IMR-90 (cell line): ENCODE data around the gene PRKCB. TPM values are rescaled to one million over a fixed set of nuclear protein-coding genes. Genes with fewer than 3 reads are reported as not detected.

Source experiments
- ATAC-seq: fragments of 200-7000 bp; cut with Tn5 transposase; 2 replicates; pipeline ENCODE4 v1.9.1; 2020; ENCODE audit warnings: low read depth, mild to moderate bottlenecking, moderate library complexity
- BruUV-seq: library from RNA; stranded (reverse); fragments of 400-500 nt; replicated peaks from 2 replicates; lab custom pipeline; 2021; lab: Mats Ljungman, UMichigan
- CTCF ChIA-PET: fragments of 300-600 bp; formaldehyde crosslinking; extraction: SDS; loops from one replicate; lab custom pipeline; 2021; ENCODE audit warnings: antibody characterized with exemption; lab: Yijun Ruan, JAX
- POLR2A ChIA-PET: fragments of 300-600 bp; sonication (Branson Sonifier 250); formaldehyde crosslinking; loops from one replicate; lab custom pipeline; 2022; ENCODE audit warnings: antibody characterized with exemption; ENCODE audit not compliant: unreplicated experiment; lab: Charles Lee
- DNase-seq: peaks from one replicate; pipeline ENCODE4 v3.0.0; 2013
- H2AFZ ChIP-seq: replicated peaks from 2 replicates; pipeline ENCODE3; 2013; ENCODE audit warnings: low read length, mild to moderate bottlenecking; ENCODE audit not compliant: poor library complexity
- H2AK5ac ChIP-seq: 2 replicates; pipeline ENCODE4 v1.6.1; 2013; ENCODE audit warnings: low read depth, low read length, inconsistent platforms
- H2AK9ac ChIP-seq: replicated peaks from 2 replicates; pipeline ENCODE3; 2013; ENCODE audit warnings: mild to moderate bottlenecking, low read depth, low read length, moderate library complexity; ENCODE audit not compliant: poor library complexity
- H2BK120ac ChIP-seq: 2 replicates; pipeline ENCODE4 v1.6.1; 2013; ENCODE audit warnings: low read depth, low read length, inconsistent platforms
- H2BK15ac ChIP-seq: 3 replicates; pipeline ENCODE4 v1.6.1; 2013; ENCODE audit warnings: low read depth, low read length, inconsistent platforms
- H2BK20ac ChIP-seq: 2 replicates; pipeline ENCODE4 v1.6.1; 2013; ENCODE audit warnings: low read depth, mild to moderate bottlenecking, inconsistent platforms, low read length, moderate library complexity
- H2BK5ac ChIP-seq: 2 replicates; pipeline ENCODE4 v1.6.1; 2013; ENCODE audit warnings: mild to moderate bottlenecking, low read depth, low read length, inconsistent platforms; ENCODE audit not compliant: poor library complexity, severe bottlenecking
- H3K14ac ChIP-seq: replicated peaks from 2 replicates; pipeline ENCODE4 v1.6.1; 2013; ENCODE audit warnings: low read depth, low read length, inconsistent platforms
- H3K18ac ChIP-seq: 2 replicates; pipeline ENCODE4 v1.6.1; 2013; ENCODE audit warnings: low read depth, low read length, control low read depth
- H3K23ac ChIP-seq: 2 replicates; pipeline ENCODE4 v1.6.1; 2013; ENCODE audit warnings: low read depth, low read length, inconsistent platforms
- H3K27ac ChIP-seq: 2 replicates; pipeline ENCODE4 v1.5.1; 2013; ENCODE audit warnings: mild to moderate bottlenecking, control low read depth, low read length; ENCODE audit not compliant: insufficient read depth
- H3K27me3 ChIP-seq: 2 replicates; pipeline ENCODE4 v1.6.1; 2013; ENCODE audit warnings: low read length; ENCODE audit not compliant: control insufficient read depth, insufficient read depth
- H3K36me3 ChIP-seq: 2 replicates; pipeline ENCODE4 v1.6.1; 2013; ENCODE audit warnings: low read length, mixed read lengths; ENCODE audit not compliant: control insufficient read depth, insufficient read depth
- H3K4ac ChIP-seq: 2 replicates; pipeline ENCODE4 v1.6.1; 2013; ENCODE audit warnings: low read depth, low read length, inconsistent platforms
- H3K4me1 ChIP-seq: 2 replicates; pipeline ENCODE4 v1.6.1; 2013; ENCODE audit warnings: low read length, mixed read lengths; ENCODE audit not compliant: control insufficient read depth, insufficient read depth
- H3K4me2 ChIP-seq: 2 replicates; pipeline ENCODE4 v1.6.1; 2013; ENCODE audit warnings: low read depth, mild to moderate bottlenecking, control low read depth, low read length, moderate library complexity
- H3K4me3 ChIP-seq: 2 replicates; pipeline ENCODE4 v1.5.1; 2013; ENCODE audit warnings: low read depth, mild to moderate bottlenecking, control low read depth, low read length, moderate library complexity; ENCODE audit not compliant: insufficient read depth
- H3K56ac ChIP-seq: 2 replicates; pipeline ENCODE4 v1.6.1; 2013; ENCODE audit warnings: low read length, inconsistent platforms; ENCODE audit not compliant: insufficient read depth; ENCODE audit errors: extremely low read depth
- H3K79me1 ChIP-seq, 2 experiments: 2 replicates each; pipeline ENCODE4 v1.6.1; 2013; ENCODE audit warnings: low read length in 2 of 2, inconsistent platforms in 1 of 2, low read depth in 1 of 2
- H3K9ac ChIP-seq: 2 replicates; pipeline ENCODE4 v1.6.1; 2013; ENCODE audit warnings: low read depth, low read length, control low read depth
- H3K9me1 ChIP-seq: 2 replicates; pipeline ENCODE4 v1.6.1; 2013; ENCODE audit warnings: low read length, inconsistent platforms; ENCODE audit not compliant: insufficient read depth
- H3K9me3 ChIP-seq: 2 replicates; pipeline ENCODE4 v1.6.1; 2013; ENCODE audit warnings: low read length; ENCODE audit not compliant: control insufficient read depth, insufficient read depth
- H4K20me1 ChIP-seq: 2 replicates; pipeline ENCODE4 v1.6.1; 2013; ENCODE audit warnings: low read length, inconsistent platforms; ENCODE audit not compliant: insufficient read depth
- H4K5ac ChIP-seq: 2 replicates; pipeline ENCODE4 v1.6.1; 2013; ENCODE audit warnings: mild to moderate bottlenecking, low read depth, low read length, control low read depth
- H4K8ac ChIP-seq, 2 experiments: 2 replicates each; pipeline ENCODE4 v1.6.1; 2013; ENCODE audit warnings: low read depth in 2 of 2, low read length in 2 of 2, control low read depth in 1 of 2, inconsistent platforms in 1 of 2
- H4K91ac ChIP-seq: 2 replicates; pipeline ENCODE4 v1.6.1; 2013; ENCODE audit warnings: low read depth, low read length, inconsistent platforms; ENCODE audit not compliant: insufficient read depth
- BHLHE40 ChIP-seq: fragments of 150-350 bp; IDR thresholded peaks from 2 replicates; pipeline ENCODE4 v1.6.1; 2016; ENCODE audit warnings: mild to moderate bottlenecking, low read depth, low read length
- CEBPB ChIP-seq: IDR thresholded peaks from 2 replicates; pipeline ENCODE4 v1.6.1; 2012; ENCODE audit warnings: low read depth, low read length, improper control_type of control experiment
- CHD1 ChIP-seq: IDR thresholded peaks from 2 replicates; pipeline ENCODE4 v1.6.1; 2012; ENCODE audit warnings: low read depth, low read length, improper control_type of control experiment
- FOS ChIP-seq: fragments of 150-350 bp; IDR thresholded peaks from 2 replicates; pipeline ENCODE4 v1.6.1; 2016; ENCODE audit warnings: low read depth, low read length
- MAFK ChIP-seq: IDR thresholded peaks from 2 replicates; pipeline ENCODE4 v1.6.1; 2012; ENCODE audit warnings: low read depth, low read length, improper control_type of control experiment
- MAZ ChIP-seq: IDR thresholded peaks from 2 replicates; pipeline ENCODE4 v1.6.1; 2012; ENCODE audit warnings: low read depth, mild to moderate bottlenecking, low read length, improper control_type of control experiment, moderate library complexity, borderline replicate concordance
- NFE2L2 ChIP-seq: fragments of 150-350 bp; IDR thresholded peaks from 2 replicates; pipeline ENCODE4 v1.6.1; 2016; ENCODE audit warnings: low read depth, mild to moderate bottlenecking, low read length
- POLR2A ChIP-seq: IDR thresholded peaks from 2 replicates; pipeline ENCODE4 v1.6.1; 2012; ENCODE audit warnings: mild to moderate bottlenecking, low read depth, low read length
- RAD21 ChIP-seq: IDR thresholded peaks from 2 replicates; pipeline ENCODE4 v1.6.1; 2012; ENCODE audit warnings: low read length, improper control_type of control experiment
- RFX5 ChIP-seq: IDR thresholded peaks from 2 replicates; pipeline ENCODE4 v1.8.0; 2012; ENCODE audit warnings: low read depth, mild to moderate bottlenecking, low read length, moderate library complexity
- SMC3 ChIP-seq: fragments of 150-350 bp; IDR thresholded peaks from 2 replicates; pipeline ENCODE4 v1.6.1; 2016; ENCODE audit warnings: low read depth, mild to moderate bottlenecking, antibody characterized with exemption, low read length, moderate library complexity
- WGBS, 2 experiments: methylation state at CpG; one replicate each; pipeline versions ENCODE4 v1.1.5 to v1.1.7; 2013; ENCODE audit warnings: missing lambda C conversion rate in 2 of 2; ENCODE audit not compliant: insufficient read length in 1 of 2; ENCODE audit errors: extremely low coverage in 2 of 2; 5-methylcytosine and 5-hydroxymethylcytosine counted together
- dilution Hi-C: fragments of 300-500 bp; cut with HindIII; formaldehyde crosslinking; loops from one replicate; pipeline ENCODE4 v1.14.3; 2018; ENCODE audit warnings: low sequenced_read_pairs; ENCODE audit not compliant: unreplicated experiment
- in situ Hi-C: fragments of 300-500 bp; cut with MboI; formaldehyde crosslinking; loops from 3 replicates; pipeline ENCODE4 v1.14.3; 2019; ENCODE audit warnings: low sequenced_read_pairs, inconsistent platforms, mixed read lengths
- intact Hi-C: fragments of 100-400 bp; cut with micrococcal nuclease; formaldehyde crosslinking; loops from 2 replicates; pipeline ENCODE4 v1.10.0; 2022
- polyA plus RNA-seq, 3 experiments: library from polyadenylated mRNA; depleted of rRNA; stranded (reverse); fragments of >200 nt; gene quantifications; 2 replicates each; pipeline ENCODE4 v1.2.3, GENCODE V29; 2012; ENCODE audit warnings: low replicate concordance in 1 of 3
- total RNA-seq: library from RNA; depleted of rRNA; stranded (reverse); fragments of >200 nt; gene quantifications from 2 replicates; pipeline ENCODE4 v1.2.3, GENCODE V29; 2012
- TF ChIP-seq, protein P1 (sequence below): conservative IDR thresholded peaks from 2 replicates; pipeline ENCODE4 v1.5.1; 2012; ENCODE audit warnings: mild to moderate bottlenecking, low read depth, low read length, improper control_type of control experiment
- TF ChIP-seq, protein P2 (sequence below): fragments of 150-350 bp; IDR thresholded peaks from 2 replicates; pipeline ENCODE4 v1.6.1; 2017; ENCODE audit warnings: mild to moderate bottlenecking, antibody characterized with exemption, low read length, low read depth
- TF ChIP-seq, protein P3 (sequence below): fragments of 150-350 bp; IDR thresholded peaks from 2 replicates; pipeline ENCODE4 v1.6.1; 2016; ENCODE audit warnings: low read depth, mild to moderate bottlenecking, low read length, moderate library complexity, borderline replicate concordance

PRKCB gene
- total and polyA plus RNA-seq, 2 of the 4 experiments (the other 2 are of a cell fraction), result under 0.01 TPM; not detected in 1

GRCh38 chr16:23905027-23905426 lies 69.2 kb downstream of the PRKCB start:
- no peak overlapping the region for H2BK5ac ChIP-seq
- H3K4ac ChIP-seq, result no peak overlapping the region
- H3K4me3 ChIP-seq, result no peak overlapping the region
- H3K79me1 ChIP-seq, result no peaks in the 10 kb centered on the region
- ChIA-PET POLR2A (no interaction called here), CTCF (interaction anchor here (0.9 kb wide), 1 partner anchor 18 kb away, joined by 3 read pairs; no protein-coding TSS in a partner anchor)
- H3K14ac ChIP-seq, result no peak overlapping the region
- in situ Hi-C loops (no loop called here), intact Hi-C loops (loop anchor here (5.0 kb wide), 1 partner anchor 68 kb away; the partner anchor contains the start of gene PRKCB), dilution Hi-C loops (no loop called here)
- WGBS, 2 experiments, result 0% methylated on average over 1 of the region's 8 CpGs; no CpG with 5 or more reads in 1 of the 2 experiments
- no peaks in the 10 kb centered on the region for H3K9me1 ChIP-seq
- H3K27me3 ChIP-seq, result no peaks in the 10 kb centered on the region
- H2AK5ac ChIP-seq, result no peak overlapping the region
- H2BK120ac ChIP-seq, result no peak overlapping the region
- DNase-seq (peak; percentile 70), ATAC-seq (peak; percentile 100)
- no peak overlapping the region for H3K9ac ChIP-seq
- H3K4me2 ChIP-seq, result no peak overlapping the region
- H3K23ac ChIP-seq, result no peak overlapping the region
- H3K9me3 ChIP-seq, result no peaks in the 10 kb centered on the region
- no peaks in the 10 kb centered on the region for H3K4me1 ChIP-seq
- TF ChIP-seq, protein P1, sequence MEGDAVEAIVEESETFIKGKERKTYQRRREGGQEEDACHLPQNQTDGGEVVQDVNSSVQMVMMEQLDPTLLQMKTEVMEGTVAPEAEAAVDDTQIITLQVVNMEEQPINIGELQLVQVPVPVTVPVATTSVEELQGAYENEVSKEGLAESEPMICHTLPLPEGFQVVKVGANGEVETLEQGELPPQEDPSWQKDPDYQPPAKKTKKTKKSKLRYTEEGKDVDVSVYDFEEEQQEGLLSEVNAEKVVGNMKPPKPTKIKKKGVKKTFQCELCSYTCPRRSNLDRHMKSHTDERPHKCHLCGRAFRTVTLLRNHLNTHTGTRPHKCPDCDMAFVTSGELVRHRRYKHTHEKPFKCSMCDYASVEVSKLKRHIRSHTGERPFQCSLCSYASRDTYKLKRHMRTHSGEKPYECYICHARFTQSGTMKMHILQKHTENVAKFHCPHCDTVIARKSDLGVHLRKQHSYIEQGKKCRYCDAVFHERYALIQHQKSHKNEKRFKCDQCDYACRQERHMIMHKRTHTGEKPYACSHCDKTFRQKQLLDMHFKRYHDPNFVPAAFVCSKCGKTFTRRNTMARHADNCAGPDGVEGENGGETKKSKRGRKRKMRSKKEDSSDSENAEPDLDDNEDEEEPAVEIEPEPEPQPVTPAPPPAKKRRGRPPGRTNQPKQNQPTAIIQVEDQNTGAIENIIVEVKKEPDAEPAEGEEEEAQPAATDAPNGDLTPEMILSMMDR, result no peak
- TF ChIP-seq BHLHE40, result peak; percentile 12; the same call in 1 of the 2 replicates
- no peak for TF ChIP-seq CHD1
- TF ChIP-seq MAZ, result no peak
- 0 out of 2 replicates have a peak, but pooled peaks have one; percentile 0 for TF ChIP-seq CEBPB
- TF ChIP-seq NFE2L2, result no peak
- TF ChIP-seq, protein P2, sequence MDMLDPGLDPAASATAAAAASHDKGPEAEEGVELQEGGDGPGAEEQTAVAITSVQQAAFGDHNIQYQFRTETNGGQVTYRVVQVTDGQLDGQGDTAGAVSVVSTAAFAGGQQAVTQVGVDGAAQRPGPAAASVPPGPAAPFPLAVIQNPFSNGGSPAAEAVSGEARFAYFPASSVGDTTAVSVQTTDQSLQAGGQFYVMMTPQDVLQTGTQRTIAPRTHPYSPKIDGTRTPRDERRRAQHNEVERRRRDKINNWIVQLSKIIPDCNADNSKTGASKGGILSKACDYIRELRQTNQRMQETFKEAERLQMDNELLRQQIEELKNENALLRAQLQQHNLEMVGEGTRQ, result no peak
- TF ChIP-seq POLR2A, result no peak
- no peak for TF ChIP-seq MAFK
- TF ChIP-seq RAD21, result no peak
- no peak for TF ChIP-seq FOS
- TF ChIP-seq, protein P3, sequence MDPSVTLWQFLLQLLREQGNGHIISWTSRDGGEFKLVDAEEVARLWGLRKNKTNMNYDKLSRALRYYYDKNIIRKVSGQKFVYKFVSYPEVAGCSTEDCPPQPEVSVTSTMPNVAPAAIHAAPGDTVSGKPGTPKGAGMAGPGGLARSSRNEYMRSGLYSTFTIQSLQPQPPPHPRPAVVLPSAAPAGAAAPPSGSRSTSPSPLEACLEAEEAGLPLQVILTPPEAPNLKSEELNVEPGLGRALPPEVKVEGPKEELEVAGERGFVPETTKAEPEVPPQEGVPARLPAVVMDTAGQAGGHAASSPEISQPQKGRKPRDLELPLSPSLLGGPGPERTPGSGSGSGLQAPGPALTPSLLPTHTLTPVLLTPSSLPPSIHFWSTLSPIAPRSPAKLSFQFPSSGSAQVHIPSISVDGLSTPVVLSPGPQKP, result no peak
- no peak for TF ChIP-seq SMC3
- TF ChIP-seq RFX5, result no peak
- no peaks in the 10 kb centered on the region for H3K36me3 ChIP-seq
- H4K20me1 ChIP-seq, result no peaks in the 10 kb centered on the region
- H2BK20ac ChIP-seq, result no peak overlapping the region
- H3K56ac ChIP-seq, result no peak overlapping the region
- no peak overlapping the region for H3K27ac ChIP-seq
- BruUV-seq, result no TSS peak
- no peak overlapping the region for H4K91ac ChIP-seq
- H2AK9ac ChIP-seq, result no peak overlapping the region
- no peak overlapping the region for H4K5ac ChIP-seq
- H3K18ac ChIP-seq, result no peak overlapping the region
- H2BK15ac ChIP-seq, result no peak overlapping the region
- no peak overlapping the region for H2AFZ ChIP-seq
- H4K8ac ChIP-seq, result no peak overlapping the region
